Prostate gland (tissue), 2 donors: ENCODE data around the gene FOSL2. TPM values are rescaled to one million over a fixed set of nuclear protein-coding genes. Genes with fewer than 3 reads are reported as not detected.

Experiments
- DNase-seq: peaks from one replicate; pipeline ENCODE4 v3.0.0-alpha.2; 2019; ENCODE audit warnings: low spot score
- H3K27ac ChIP-seq, 2 donors: fragments of 200-600 bp; sonication (generic); 2 replicates each; pipeline ENCODE4 v1.5.1; 2017 to 2019
- H3K27me3 ChIP-seq: fragments of 200-600 bp; sonication (generic); replicated peaks from 2 replicates; pipeline ENCODE4 v1.5.1; 2019; ENCODE audit not compliant: insufficient read depth
- H3K36me3 ChIP-seq, 2 donors: fragments of 200-600 bp; sonication (generic); 1 replicate in 1 of 2; 2 replicates in 1 of 2; pipeline versions ENCODE4 v1.5.1 to v1.8.1; 2017 to 2019
- H3K4me1 ChIP-seq: fragments of 200-600 bp; sonication (generic); replicated peaks from 2 replicates; pipeline ENCODE4 v1.5.1; 2019
- H3K4me3 ChIP-seq, 2 donors: fragments of 200-600 bp; sonication (generic); 2 replicates each; pipeline ENCODE4 v1.5.1; 2017 to 2019
- H3K9me3 ChIP-seq: fragments of 200-600 bp; sonication (generic); 2 replicates; pipeline ENCODE4 v1.5.1; 2017
- POLR2A ChIP-seq: fragments of 450-650 bp; IDR thresholded peaks from one replicate; pipeline ENCODE4 v1.6.1; 2016; ENCODE audit warnings: antibody characterized with exemption, mild to moderate bottlenecking
- POLR2AphosphoS5 ChIP-seq: sonication (generic); formaldehyde crosslinking; IDR thresholded peaks from one replicate; pipeline ENCODE4 v1.6.1; 2017; ENCODE audit warnings: antibody characterized with exemption
- WGBS: methylation state at CpG from one replicate; pipeline ENCODE4 v1.1.5; 2018; 5-methylcytosine and 5-hydroxymethylcytosine counted together
- intact Hi-C: fragments of 100-400 bp; cut with DNase I; formaldehyde crosslinking; loops from one replicate; pipeline ENCODE4 v1.14.2; 2022
- total RNA-seq, 2 donors: library from RNA; depleted of rRNA; stranded (reverse); fragments of >200 nt; gene quantifications; one replicate each; pipeline ENCODE4 v1.1.0, GENCODE V29; 2016
- TF ChIP-seq, protein P1 (sequence below), 4 experiments: fragments of 200-600 bp in 2 of 4; fragments of 450-650 bp in 2 of 4; sonication (generic) in 2 of 4; IDR thresholded peaks; 1 replicate in 3 of 4; 2 replicates in 1 of 4; pipeline ENCODE4 v1.5.1; 2016 to 2019; ENCODE audit warnings: antibody characterized with exemption in 4 of 4, mild to moderate bottlenecking in 2 of 4, moderate library complexity in 2 of 4

FOSL2 gene
- total RNA-seq, 2 donors from 2014 or later, result 57.4 to 94.2 TPM

DNA sequence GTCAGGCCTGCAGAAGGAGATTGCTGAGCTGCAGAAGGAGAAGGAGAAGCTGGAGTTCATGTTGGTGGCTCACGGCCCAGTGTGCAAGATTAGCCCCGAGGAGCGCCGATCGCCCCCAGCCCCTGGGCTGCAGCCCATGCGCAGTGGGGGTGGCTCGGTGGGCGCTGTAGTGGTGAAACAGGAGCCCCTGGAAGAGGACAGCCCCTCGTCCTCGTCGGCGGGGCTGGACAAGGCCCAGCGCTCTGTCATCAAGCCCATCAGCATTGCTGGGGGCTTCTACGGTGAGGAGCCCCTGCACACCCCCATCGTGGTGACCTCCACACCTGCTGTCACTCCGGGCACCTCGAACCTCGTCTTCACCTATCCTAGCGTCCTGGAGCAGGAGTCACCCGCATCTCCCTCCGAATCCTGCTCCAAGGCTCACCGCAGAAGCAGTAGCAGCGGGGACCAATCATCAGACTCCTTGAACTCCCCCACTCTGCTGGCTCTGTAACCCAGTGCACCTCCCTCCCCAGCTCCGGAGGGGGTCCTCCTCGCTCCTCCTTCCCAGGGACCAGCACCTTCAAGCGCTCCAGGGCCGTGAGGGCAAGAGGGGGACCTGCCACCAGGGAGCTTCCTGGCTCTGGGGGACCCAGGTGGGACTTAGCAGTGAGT is 19.4 kb downstream of the FOSL2 start:
- no peaks in the 10 kb centered on the region for H3K9me3 ChIP-seq
- H3K27ac ChIP-seq, result no peak overlapping the region
- WGBS, result 91% methylated on average over 27 of the region's 27 CpGs
- intact Hi-C loops, result no loop called here
- H3K36me3 ChIP-seq, result peaks cover 31 to 48% of the 10 kb centered on the region in 2 donors
- H3K4me3 ChIP-seq, result no peak overlapping the region
- DNase-seq, result no peak
- no peaks in the 10 kb centered on the region for H3K27me3 ChIP-seq
- peaks cover 6% of the 10 kb centered on the region for H3K4me1 ChIP-seq
- TF ChIP-seq POLR2AphosphoS5, result no peak

DNA sequence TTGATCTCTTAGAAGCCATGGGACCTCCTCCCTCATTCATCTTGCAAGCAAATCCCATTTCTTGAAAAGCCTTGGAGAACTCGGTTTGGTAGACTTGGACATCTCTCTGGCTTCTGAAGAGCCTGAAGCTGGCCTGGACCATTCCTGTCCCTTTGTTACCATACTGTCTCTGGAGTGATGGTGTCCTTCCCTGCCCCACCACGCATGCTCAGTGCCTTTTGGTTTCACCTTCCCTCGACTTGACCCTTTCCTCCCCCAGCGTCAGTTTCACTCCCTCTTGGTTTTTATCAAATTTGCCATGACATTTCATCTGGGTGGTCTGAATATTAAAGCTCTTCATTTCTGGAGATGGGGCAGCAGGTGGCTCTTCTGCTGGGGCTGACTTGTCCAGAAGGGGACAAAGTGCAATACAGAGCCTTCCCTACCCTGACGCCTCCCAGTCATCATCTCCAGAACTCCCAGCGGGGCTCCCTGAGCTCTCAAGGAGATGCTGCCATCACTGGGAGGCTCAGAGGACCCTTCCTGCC is 20.0 kb downstream of the FOSL2 start:
- H3K4me1 ChIP-seq, result peaks cover 6% of the 10 kb centered on the region

DNA sequence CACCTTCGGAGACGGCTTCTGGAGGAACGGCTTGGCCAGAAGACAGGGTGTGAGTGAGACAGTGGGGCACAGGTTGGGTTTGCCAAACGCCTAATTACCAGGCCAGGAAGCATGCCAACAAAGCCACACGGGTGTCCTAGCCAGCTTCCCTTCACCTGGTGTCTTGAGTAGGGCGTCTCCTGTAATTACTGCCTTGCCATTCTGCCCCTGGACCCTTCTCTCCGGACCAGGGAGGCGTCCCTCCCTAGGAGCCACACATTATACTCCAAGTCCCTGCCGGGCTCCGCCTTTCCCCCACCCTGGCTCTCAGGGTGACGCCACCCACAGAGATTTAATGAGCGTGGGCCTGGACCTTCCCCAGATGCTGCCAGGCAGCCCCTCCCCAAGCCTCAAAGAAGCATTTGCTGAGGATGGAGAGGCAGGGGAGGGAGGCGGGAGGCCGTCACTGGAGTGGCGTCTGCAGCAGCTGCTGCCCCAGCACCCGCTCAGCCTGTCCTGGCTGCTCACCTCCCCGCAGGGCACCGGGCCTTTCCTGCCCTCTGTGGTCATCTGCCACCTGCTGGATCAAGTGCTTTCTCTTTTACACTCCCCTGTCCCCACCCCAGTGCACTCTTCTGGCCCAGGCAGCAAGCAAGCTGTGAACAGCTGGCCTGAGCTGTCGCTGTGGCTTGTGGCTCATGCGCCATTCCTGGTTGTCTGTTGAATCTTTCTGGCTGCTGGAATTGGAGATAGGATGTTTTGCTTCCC is 20.7 kb downstream of the FOSL2 start:
- DNase-seq, result no peak
- peaks cover 6% of the 10 kb centered on the region for H3K4me1 ChIP-seq
- H3K9me3 ChIP-seq, result no peaks in the 10 kb centered on the region
- 36% methylated on average over 20 of the region's 20 CpGs for WGBS
- TF ChIP-seq, protein P1, sequence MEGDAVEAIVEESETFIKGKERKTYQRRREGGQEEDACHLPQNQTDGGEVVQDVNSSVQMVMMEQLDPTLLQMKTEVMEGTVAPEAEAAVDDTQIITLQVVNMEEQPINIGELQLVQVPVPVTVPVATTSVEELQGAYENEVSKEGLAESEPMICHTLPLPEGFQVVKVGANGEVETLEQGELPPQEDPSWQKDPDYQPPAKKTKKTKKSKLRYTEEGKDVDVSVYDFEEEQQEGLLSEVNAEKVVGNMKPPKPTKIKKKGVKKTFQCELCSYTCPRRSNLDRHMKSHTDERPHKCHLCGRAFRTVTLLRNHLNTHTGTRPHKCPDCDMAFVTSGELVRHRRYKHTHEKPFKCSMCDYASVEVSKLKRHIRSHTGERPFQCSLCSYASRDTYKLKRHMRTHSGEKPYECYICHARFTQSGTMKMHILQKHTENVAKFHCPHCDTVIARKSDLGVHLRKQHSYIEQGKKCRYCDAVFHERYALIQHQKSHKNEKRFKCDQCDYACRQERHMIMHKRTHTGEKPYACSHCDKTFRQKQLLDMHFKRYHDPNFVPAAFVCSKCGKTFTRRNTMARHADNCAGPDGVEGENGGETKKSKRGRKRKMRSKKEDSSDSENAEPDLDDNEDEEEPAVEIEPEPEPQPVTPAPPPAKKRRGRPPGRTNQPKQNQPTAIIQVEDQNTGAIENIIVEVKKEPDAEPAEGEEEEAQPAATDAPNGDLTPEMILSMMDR (IDR thresholded peaks at IDR 0.05), result peak in 2 of 4 experiments; percentile 30 to 38
- TF ChIP-seq POLR2AphosphoS5, result peak; percentile 37
- TF ChIP-seq POLR2A, result no peak
- H3K27ac ChIP-seq, result peak overlapping the region; percentile 26 to 48
- peaks cover 27 to 48% of the 10 kb centered on the region in 2 donors for H3K36me3 ChIP-seq
- H3K27me3 ChIP-seq, result no peaks in the 10 kb centered on the region
- intact Hi-C loops, result no loop called here
- H3K4me3 ChIP-seq, result no peak overlapping the region

More for the DNA sequence above, 20.0 kb downstream of the FOSL2 start:
- no peak for TF ChIP-seq POLR2AphosphoS5
- TF ChIP-seq, protein P1 (IDR thresholded peaks at IDR 0.05), result no peak
- Histone ChIP-seq H3K9me3 (no peaks in the 10 kb centered on the region), H3K27ac (no peak overlapping the region), H3K4me3 (no peak overlapping the region), H3K27me3 (no peaks in the 10 kb centered on the region), H3K36me3 (peaks cover 31 to 48% of the 10 kb centered on the region in 2 donors)
- no peak for DNase-seq
- intact Hi-C loops, result no loop called here
- 80% methylated on average over 6 of the region's 6 CpGs for WGBS

DNA sequence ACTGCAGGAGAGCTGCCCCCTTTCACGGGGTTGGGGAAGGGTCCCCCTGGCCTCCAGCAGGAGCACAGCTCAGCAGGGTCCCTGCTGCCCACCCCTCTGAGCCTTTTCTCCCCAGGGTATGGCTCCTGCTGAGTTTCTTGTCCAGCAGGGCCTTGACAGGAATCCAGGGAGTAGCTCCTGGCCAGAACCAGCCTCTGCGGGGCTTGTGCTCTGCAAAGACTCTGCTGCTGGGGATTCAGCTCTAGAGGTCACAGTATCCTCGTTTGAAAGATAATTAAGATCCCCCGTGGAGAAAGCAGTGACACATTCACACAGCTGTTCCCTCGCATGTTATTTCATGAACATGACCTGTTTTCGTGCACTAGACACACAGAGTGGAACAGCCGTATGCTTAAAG is 21.2 kb downstream of the FOSL2 start:
- Histone ChIP-seq H3K36me3 (peaks cover 22 to 44% of the 10 kb centered on the region in 2 donors), H3K4me3 (no peak overlapping the region), H3K27ac (peak overlapping the region; percentile 26 to 48), H3K27me3 (no peaks in the 10 kb centered on the region), H3K9me3 (no peaks in the 10 kb centered on the region), H3K4me1 (peaks cover 6% of the 10 kb centered on the region)
- WGBS, result 56% methylated on average over 7 of the region's 7 CpGs
- intact Hi-C loops, result no loop called here
- DNase-seq, result no peak
- TF ChIP-seq POLR2AphosphoS5, result no peak
- TF ChIP-seq, protein P1 (IDR thresholded peaks at IDR 0.05), result no peak

DNA sequence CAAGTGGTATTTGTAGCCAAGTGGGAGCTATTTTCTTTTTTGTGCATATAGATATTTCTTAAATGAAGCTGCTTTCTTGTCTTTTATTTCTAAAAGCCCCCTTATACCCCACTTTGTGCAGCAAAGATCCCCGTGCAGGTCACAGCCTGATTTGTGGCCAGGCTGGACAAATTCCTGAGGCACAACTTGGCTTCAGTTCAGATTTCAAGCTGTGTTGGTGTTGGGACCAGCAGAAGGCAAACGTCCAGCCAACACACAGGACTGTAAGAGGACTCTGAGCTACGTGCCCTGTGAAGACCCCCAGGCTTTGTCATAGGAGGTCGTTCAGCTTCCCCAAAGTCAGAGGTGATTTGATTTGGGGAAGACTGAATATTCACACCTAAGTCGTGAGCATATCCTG is 21.9 kb downstream of the FOSL2 start:
- no peak for DNase-seq
- WGBS, result 17% methylated on average over 5 of the region's 5 CpGs
- H3K27ac ChIP-seq, result peak overlapping the region in 1 of 2 donors; percentile 24
- H3K4me3 ChIP-seq, result no peak overlapping the region
- peaks cover 19 to 38% of the 10 kb centered on the region in 2 donors for H3K36me3 ChIP-seq
- H3K4me1 ChIP-seq, result peaks cover 6% of the 10 kb centered on the region
- H3K9me3 ChIP-seq, result no peaks in the 10 kb centered on the region
- H3K27me3 ChIP-seq, result no peaks in the 10 kb centered on the region
- TF ChIP-seq POLR2AphosphoS5 (no peak), POLR2A (no peak)
- TF ChIP-seq, protein P1 (IDR thresholded peaks at IDR 0.05), result no peak
- intact Hi-C loops, result no loop called here
